ENCODE results near the gene CDC42SE1. TPM values are rescaled to one million over a fixed set of nuclear protein-coding genes. Genes with fewer than 3 reads are reported as not detected.

Gene CDC42SE1
- total RNA-seq, 1 experiment from 2014 or later: 81.2 TPM

- POLR2A ChIA-PET: no interaction called here
- in situ Hi-C loops (cut with HindIII; ENCODE audit: low pct_unique_long_range_greater_than_20kb, low sequenced_read_pairs): no loop called here
- Histone ChIP-seq H3K27me3 (ENCODE audit: control insufficient read depth, insufficient read depth, low read length) (no peaks in the 10 kb centered on the region), H3K9me3 (ENCODE audit: control insufficient read depth, insufficient read depth, low read depth, low read length) (no peaks in the 10 kb centered on the region), H3K36me3 (ENCODE audit: control insufficient read depth, insufficient read depth, low read length) (no peaks in the 10 kb centered on the region), H3K4me1 (ENCODE audit: control insufficient read depth, insufficient read depth, low read length) (peaks cover 7% of the 10 kb centered on the region), H3K27ac (ENCODE audit: low read length) (no peak overlapping the region), H3K4me3 (ENCODE audit: low read depth in 2 of 2, low read length in 2 of 2) (no peak overlapping the region)
- DNase-seq (ENCODE audit: low read depth, low spot score) (no peak), ATAC-seq (no peak)
- BruUV-seq (replicated peaks): no TSS peak
- CTCF ChIA-PET: interaction anchor here (0.7 kb wide), 1 partner anchor 18 kb away, joined by 5 read pairs; no protein-coding TSS in a partner anchor
- TF ChIP-seq CTCF (IDR thresholded peaks at IDR 0.05): no peak
- TF ChIP-seq REST (IDR thresholded peaks at IDR 0.05; ENCODE audit: insufficient read depth in 1 of 2, low read depth in 2 of 2, low read length in 1 of 2): no peak
- TF ChIP-seq SIN3A (IDR thresholded peaks at IDR 0.05; ENCODE audit: borderline replicate concordance, insufficient read depth, low read depth, low read length): no peak
- TF ChIP-seq POLR2AphosphoS5 (IDR thresholded peaks at IDR 0.05; ENCODE audit: low read depth, low read length): no peak
- no peak for TF ChIP-seq TCF7L2 (IDR thresholded peaks at IDR 0.05; ENCODE audit: low read depth, low read length)
- intact Hi-C loops (cut with micrococcal nuclease; ENCODE audit: unreplicated experiment): no loop called here
Observed at GRCh38 chr1:151010346-151010726, 49.1 kb downstream of the CDC42SE1 start.

GRCh38 chr1:151009674-151010345 is 49.6 kb downstream of the CDC42SE1 start:
- TF ChIP-seq REST (IDR thresholded peaks at IDR 0.05; ENCODE audit: insufficient read depth in 1 of 2, low read depth in 2 of 2, low read length in 1 of 2) (no peak), CTCF (IDR thresholded peaks at IDR 0.05) (no peak), POLR2AphosphoS5 (IDR thresholded peaks at IDR 0.05; ENCODE audit: low read depth, low read length) (no peak), SIN3A (IDR thresholded peaks at IDR 0.05; ENCODE audit: borderline replicate concordance, insufficient read depth, low read depth, low read length) (no peak), TCF7L2 (IDR thresholded peaks at IDR 0.05; ENCODE audit: low read depth, low read length) (no peak)
- in situ Hi-C loops (cut with HindIII; ENCODE audit: low pct_unique_long_range_greater_than_20kb, low sequenced_read_pairs) (no loop called here), intact Hi-C loops (cut with micrococcal nuclease; ENCODE audit: unreplicated experiment) (no loop called here)
- Histone ChIP-seq H3K27ac (ENCODE audit: low read length) (peak overlapping the region; percentile 94; the same call in 1 of the 2 replicates), H3K27me3 (ENCODE audit: control insufficient read depth, insufficient read depth, low read length) (no peaks in the 10 kb centered on the region), H3K4me1 (ENCODE audit: control insufficient read depth, insufficient read depth, low read length) (peaks cover 7% of the 10 kb centered on the region), H3K9me3 (ENCODE audit: control insufficient read depth, insufficient read depth, low read depth, low read length) (no peaks in the 10 kb centered on the region), H3K4me3 (ENCODE audit: low read depth in 2 of 2, low read length in 2 of 2) (peak overlapping the region in 1 of 2 experiments; percentile 91; a peak in 1 of 4 replicates), H3K36me3 (ENCODE audit: control insufficient read depth, insufficient read depth, low read length) (no peaks in the 10 kb centered on the region)
- no peak for DNase-seq (ENCODE audit: low read depth, low spot score)
- ChIA-PET CTCF (no interaction called here), POLR2A (no interaction called here)
- ATAC-seq: no peak
- no TSS peak for BruUV-seq (replicated peaks)

Measured in Panc1 (cell line).